ENCODE data around the gene CFAP43.

DNA sequence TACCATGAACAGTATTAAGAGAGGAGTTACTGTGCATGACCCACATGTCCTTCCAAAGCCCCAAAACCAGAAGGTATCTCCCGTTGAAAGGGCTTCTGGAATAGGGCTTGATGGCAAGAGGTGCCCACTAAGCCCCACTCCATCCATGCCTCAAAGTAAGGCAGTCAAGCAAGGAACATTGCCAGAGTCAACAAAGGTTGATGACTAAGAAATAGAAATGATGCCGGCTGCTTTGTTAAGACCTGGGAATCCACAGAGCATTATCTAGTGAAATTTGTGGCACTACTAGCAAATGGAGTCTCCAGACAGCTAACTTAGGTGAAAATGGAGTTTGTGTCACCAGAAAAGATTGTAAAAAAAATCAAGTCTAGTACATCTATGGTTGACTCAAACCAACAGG is 104.0 kb downstream of the CFAP43 start:
- TF ChIP-seq, protein P1, sequence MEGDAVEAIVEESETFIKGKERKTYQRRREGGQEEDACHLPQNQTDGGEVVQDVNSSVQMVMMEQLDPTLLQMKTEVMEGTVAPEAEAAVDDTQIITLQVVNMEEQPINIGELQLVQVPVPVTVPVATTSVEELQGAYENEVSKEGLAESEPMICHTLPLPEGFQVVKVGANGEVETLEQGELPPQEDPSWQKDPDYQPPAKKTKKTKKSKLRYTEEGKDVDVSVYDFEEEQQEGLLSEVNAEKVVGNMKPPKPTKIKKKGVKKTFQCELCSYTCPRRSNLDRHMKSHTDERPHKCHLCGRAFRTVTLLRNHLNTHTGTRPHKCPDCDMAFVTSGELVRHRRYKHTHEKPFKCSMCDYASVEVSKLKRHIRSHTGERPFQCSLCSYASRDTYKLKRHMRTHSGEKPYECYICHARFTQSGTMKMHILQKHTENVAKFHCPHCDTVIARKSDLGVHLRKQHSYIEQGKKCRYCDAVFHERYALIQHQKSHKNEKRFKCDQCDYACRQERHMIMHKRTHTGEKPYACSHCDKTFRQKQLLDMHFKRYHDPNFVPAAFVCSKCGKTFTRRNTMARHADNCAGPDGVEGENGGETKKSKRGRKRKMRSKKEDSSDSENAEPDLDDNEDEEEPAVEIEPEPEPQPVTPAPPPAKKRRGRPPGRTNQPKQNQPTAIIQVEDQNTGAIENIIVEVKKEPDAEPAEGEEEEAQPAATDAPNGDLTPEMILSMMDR (IDR thresholded peaks at IDR 0.05 in 4 of 5, conservative IDR thresholded peaks at IDR 0.05 in 1 of 5), result no peak
- TF ChIP-seq POLR2A (IDR thresholded peaks at IDR 0.05), result no peak

All from gastrocnemius medialis (tissue), 4 donors.